Activated T-cell treated with anti-CD3 and anti-CD28 coated beads, Interleukin-2, amount 50 U/mL, for 1 hour (primary cell): Measurements from ENCODE around the gene SPDYE17.
"Not testable (repeated sequence)": the region's sequence is repeated elsewhere in the genome, so short reads cannot be mapped to it uniquely, and the experiment has no call there.

ENCODE experiments used
- DNase-seq: peaks from one replicate; pipeline ENCODE4 v3.0.0-alpha.2; 2020

Gene SPDYE17, protein sequence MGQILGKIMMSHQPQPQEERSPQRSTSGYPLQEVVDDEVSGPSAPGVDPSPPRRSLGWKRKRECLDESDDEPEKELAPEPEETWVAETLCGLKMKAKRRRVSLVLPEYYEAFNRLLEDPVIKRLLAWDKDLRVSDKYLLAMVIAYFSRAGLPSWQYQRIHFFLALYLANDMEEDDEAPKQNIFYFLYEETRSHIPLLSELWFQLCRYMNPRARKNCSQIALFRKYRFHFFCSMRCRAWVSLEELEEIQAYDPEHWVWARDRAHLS

DNA sequence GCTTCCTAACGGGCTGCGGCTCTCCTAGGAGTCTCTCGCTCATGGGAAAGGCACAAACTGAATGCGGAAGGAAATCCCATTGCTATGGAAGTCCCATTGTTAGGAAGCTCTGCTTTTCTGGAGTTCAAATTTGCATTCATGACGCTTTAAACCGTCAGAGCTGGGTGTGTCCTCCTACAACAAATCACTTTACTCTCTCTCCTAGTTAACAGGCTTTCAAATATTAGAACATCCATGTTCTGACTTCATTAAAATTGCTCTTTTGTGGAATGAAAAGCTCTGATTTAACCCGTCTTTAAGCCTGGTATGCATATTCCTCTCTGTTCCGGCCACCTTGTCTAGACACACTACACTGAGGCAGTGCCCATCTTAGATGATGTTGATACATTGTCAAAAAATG is at the start of gene SPDYE17:
Gene SPDYE17, minus strand, starts transcription at position 101 of the 400 bp plus-strand sequence. CDS start 1,791 bp downstream, outside the sequence.
- DNase-seq: not testable (repeated sequence)

DNA sequence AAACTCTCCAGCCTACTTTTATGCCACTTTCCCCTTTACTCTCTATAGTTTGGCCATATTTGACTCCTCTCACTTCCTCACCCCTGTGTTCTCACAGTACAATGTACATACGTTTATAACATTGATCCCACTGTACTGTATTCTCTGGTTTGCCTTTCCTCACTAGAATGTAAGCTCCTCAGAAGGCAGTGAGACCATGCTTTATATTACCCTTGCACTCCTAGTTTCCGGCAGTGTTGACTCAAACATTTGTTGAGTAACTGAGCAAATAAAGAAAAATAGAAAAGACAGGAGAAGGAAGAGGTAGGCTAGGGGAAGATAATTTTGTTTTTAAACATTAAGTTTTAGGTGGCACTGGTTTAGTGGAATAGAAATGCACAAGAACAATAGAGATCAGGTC is 48.1 kb upstream of the SPDYE17 start:
- DNase-seq: not testable (repeated sequence)

DNA sequence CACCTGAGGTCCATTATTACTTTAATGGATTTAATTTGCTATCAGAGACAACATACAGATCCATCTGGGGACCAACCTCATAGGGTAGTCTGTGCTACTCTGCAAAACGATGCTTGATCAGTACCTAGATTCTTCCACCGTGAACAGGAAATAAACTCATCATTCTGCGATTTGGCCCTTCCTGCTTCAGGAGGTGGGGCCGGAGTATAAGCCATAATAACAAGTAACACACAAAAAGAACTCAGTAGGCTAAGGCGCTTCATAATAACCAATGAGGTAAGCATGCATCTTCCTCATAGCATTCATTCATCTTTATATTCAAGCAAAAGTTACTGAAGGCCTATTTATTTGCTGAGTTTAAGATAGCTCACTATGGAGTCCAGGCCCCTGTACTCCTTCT is 47.5 kb upstream of the SPDYE17 start:
- DNase-seq: not testable (repeated sequence)

DNA sequence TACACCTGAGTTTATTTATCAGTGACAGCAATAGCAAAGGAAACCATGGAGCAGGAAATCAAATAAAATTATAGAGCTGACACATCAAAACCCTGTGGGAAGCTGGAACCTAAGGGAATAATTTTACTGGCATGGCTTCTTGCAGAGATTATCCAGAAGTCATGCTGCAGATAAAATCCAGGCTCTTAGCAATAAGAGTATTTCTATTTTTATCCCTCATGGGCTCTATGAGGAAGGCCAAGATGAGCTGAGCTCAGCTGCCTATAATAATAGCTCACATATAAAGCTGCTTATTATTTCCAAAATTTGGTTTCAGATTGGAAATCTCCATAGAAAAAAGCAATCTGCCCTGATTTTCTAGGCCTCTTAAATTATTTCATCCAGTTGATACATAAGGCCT is 47.0 kb upstream of the SPDYE17 start:
- DNase-seq: not testable (repeated sequence)

DNA sequence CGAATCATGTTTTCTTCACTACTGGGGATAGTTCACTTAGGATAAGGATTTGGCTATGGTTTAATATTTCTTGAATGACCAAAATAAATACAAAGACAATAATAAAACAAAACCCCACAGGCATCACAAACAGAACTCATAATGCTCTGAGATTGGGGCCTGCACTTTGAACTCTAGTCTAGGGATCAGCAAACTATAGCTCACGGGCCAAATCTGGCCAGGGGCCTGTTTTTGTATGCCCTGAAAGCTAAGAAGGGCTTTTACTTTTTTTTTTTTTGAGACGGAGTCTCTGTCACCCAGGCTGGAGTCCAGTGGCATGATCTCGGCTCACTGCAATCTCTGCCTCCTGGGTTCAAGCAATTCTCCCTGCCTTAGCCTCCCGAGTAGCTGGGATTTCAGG is 44.9 kb upstream of the SPDYE17 start:
- DNase-seq: not testable (repeated sequence)

DNA sequence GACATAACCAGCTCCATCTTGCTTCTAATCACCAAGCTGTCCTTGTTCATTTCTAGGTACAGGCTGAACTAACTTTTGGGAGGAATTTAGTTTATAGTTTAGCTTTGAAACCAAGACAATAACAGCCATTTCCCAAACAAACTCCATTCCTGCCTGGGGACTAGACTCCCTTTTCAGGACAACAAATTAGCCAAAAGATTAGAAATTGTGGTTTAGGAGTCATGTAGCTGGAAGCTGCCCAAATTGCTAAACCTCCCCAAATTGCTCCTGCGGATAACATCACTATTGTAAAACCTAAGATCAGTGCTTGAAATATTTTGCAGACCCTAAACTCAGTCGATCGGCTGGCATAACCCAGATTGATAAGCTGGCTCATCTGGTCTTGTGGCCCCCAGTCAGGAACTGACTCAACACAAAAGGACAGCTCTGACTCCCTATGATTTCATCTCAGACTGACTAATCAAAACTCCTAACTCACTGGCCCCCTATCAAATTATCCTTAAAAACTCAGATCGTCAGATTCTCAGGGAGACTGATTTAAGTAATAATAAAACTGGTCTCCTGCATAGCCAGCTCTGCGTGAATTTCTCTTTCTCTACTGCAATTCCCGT is 42.7 kb upstream of the SPDYE17 start:
- DNase-seq: not testable (repeated sequence)

DNA sequence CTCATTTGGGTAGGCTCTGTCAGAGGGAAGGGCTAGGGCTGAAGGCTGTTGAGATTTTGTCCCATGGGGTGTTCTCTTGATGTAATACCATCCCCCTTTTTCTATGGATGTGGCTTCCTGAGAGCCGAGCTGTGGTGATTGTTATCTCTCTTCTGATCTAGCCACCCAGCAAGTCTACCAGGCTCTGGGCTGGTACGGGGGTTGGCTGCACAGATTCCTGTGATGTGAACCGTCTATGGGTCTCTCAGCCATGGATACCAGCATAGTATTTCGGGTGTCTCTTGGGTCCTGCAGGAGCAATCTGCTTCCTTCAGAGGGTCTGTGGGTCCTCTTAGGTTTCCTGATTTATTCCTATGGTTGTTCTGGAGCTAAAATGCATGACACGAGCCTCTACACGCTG is 38.9 kb upstream of the SPDYE17 start:
- not testable (repeated sequence) for DNase-seq

DNA sequence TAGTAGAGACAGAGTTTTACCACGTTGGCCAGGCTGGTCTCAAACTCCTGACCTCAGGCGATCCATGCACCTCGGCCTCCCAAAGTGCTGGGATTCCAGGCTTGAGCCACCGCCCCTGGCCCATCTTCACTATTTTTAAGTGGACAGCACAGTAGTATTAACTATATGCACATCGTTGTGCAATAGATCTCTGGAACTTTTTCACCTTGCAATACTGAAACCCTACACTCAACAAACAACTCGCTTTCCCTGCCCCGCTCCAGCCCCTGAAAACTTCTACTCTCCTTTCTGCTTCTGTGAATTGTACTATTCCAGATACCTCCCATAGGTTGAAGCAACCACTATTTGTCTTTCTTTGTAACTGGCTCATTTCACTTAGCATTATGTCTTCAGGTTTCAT is 33.7 kb upstream of the SPDYE17 start:
- not testable (repeated sequence) for DNase-seq

DNA sequence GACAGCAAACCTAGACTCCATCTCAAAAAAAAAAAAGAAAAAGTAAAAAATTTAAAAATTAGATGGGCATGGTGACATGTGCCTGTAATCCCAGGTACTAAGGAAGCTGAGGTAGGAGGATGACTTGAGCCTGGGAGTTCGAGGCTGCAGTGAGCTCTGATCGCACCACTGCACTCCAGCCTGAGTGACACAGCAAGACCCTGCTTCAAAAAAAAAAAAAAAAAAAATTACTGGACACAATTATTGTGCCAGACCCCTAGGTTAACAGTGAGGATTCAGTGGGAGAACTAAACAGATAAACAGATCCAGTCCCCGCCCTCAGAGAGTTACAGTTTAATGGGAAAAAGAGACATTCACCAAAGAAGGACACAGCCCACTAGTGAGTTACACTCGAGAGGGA is 31.6 kb upstream of the SPDYE17 start:
- not testable (repeated sequence) for DNase-seq

DNA sequence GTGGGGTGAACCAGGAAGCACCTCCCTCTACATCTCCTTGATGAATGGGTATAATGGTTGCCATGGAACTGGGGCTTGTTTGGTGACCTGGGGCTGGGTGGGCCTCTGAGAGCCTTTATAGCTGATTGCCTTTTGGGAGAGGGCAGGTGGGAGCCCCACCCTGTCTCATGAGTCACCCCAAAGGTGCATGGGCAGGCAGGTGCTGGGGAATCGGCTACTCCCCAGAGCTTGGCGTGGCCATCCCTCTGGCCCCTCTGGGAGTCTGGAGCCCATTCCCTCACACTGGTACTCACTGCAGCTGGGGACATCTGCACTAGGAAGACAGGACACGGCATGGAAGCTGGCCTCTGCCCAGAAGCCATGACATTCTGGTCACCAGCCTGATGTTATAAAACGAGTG is 30.4 kb upstream of the SPDYE17 start, which contains the start of gene SPDYE18:
Gene SPDYE18, minus strand, starts transcription at position 2 of the 400 bp plus-strand sequence. CDS start 2,046 bp downstream, outside the sequence.
- not testable (repeated sequence) for DNase-seq

DNA sequence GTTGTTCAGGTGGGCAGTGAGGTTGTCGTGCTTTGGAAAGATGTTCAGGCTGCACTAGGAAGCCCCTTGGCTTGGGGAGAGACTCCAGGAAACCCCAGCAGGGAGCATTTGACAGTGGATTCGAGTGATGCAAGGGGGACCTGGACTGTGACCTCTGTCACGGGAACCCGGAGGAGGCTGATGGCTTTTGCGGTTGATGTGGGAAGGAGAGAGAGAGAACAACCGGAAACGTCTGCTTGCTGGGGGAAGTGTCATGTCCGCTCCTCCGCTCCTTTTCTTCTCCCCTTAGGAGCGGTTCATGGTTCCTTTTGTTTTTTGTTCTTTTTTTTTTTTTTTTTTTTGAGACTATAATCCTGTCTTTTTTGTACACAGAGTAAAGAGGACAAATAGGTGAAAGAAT is 5.8 kb downstream of the SPDYE17 start:
- DNase-seq: not testable (repeated sequence)

DNA sequence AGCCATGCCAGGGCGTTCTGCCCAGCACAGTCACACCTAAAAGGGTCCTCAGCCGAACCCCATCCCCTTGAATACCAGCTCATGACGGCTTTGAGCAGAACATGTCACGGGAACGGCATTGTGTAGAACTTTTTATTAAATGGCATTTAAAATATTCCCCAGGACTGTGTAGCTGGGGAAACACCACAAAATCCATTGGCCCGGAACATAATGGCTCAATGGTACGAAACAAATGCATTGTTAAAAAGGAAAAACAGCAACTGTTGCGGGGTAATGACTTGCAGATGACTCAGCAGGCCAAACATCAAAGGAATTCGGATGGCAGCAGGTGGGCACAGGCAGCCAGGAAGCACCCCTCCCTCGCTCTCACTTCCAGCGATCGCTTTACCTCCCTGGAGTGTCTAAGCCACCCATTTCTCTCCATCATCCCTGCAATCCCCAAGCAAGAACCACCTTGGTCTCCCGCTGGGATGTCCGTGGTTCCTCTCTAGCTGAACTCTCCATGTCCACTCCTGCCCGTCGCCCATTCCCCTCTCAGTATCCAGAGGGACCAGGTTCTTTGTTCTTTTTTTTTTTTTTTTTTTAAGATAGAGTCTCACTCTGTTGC is 22.0 kb downstream of the SPDYE17 start:
- not testable (repeated sequence) for DNase-seq

DNA sequence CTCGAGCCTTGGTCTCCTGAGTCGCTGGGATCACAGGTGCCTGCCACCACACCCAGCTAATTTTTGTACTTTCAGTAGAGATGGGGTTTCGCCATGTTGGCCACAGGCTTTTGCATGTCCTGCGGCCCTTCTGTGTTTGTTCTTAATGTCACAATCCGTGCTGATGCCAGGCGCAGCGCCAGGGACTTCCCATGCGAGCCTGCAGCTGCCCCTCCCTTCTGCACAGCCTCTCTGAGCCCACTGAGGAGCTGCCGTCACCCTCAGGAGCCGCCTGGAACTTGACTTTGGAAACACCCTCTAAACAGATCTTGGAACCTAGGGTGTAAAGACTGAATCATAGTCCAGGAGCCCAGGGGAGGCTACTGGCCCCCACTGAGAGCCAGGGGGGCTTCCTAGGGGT is 24.2 kb downstream of the SPDYE17 start:
- DNase-seq: not testable (repeated sequence)

DNA sequence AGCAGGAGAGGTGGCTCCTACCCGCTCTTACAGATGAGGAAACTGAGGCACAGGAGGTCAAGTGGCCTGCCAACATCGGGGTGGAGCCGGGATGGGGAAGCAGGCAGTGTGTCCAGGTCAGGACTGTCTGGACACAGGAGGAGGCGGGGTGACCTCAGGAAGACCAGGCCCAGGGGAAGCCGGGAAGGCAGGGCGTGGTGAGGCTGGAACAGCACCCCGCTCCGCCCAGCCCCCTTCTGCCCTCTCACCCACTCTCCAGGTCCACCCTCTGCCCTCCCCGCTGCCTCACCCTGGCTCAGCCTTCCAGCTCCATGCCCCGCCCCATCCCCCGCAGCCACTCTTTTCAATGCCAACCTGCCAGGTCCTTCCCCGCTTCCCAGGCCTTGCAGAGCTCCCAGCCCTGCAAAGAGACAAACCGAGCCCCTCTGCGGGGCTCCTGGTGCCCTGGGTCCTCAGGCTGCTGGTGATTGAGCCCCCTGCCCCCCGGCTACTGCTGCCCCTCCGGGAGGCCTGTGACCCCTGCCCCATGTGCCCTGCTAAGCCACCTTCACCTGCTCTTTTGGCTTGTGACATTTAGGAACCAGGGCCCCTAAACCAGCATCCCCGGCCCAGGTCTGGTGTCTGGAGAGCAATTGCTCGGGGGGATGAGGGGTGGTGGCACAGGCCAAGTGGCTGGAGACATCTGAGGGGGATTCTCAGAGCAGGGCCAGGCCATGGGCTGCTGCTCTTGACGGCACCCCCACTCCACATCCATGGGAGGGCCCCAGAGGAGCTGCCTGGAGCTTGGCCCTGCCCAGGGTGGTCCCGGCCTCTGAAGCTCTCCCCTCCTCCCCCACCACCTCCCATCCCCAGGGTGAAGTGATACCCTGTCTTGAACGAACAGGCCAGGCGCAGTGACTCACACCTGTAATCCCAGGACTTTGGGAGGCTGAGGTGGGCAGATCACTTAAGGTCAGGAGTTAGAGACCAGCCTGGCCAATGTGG is 25.7 kb downstream of the SPDYE17 start:
- DNase-seq: not testable (repeated sequence)

DNA sequence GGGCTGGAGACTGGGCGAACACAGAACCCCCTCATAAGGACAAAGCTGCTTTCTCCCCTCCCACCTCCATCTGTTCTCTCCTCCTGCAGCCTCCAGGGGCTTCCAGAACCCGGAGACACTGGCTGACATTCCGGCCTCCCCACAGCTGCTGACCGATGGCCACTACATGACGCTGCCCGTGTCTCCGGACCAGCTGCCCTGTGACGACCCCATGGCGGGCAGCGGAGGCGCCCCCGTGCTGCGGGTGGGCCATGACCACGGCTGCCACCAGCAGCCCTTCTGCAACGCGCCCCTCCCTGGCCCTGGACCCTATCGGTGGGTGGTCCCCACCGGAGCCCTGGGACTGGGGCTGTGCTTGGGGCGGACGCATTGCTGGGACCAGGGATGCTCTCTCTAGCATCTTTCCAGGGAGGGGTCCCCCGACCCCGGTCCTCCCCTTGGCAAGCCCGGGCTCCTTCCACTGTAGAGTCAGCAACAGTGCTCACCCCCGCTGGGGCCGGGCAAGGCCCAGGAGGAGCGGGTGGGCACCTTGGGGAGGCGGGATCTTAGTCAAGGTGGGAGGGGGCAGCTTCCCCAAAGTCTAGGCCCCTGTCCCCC is 26.6 kb downstream of the SPDYE17 start:
- DNase-seq: not testable (repeated sequence)

DNA sequence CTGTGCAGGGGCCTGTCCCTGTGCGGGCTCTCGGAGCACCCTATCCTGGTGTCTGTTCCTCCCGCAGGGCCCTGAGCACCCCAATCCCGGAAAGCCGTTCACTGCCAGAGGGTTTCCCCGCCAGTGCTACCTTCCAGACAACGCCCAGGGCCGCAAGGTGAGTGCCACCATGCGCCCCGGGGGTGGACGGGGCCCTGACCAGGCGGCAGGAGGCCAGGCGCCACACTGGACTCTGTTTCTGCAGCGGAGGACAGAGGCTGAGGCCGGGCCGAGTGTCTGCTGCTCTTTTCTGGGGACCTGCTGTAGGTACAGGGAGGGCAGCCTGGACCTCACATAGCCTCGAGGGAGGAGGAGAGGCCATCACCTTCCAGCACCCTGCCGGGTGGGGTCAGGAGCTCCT is 28.0 kb downstream of the SPDYE17 start:
- not testable (repeated sequence) for DNase-seq

DNA sequence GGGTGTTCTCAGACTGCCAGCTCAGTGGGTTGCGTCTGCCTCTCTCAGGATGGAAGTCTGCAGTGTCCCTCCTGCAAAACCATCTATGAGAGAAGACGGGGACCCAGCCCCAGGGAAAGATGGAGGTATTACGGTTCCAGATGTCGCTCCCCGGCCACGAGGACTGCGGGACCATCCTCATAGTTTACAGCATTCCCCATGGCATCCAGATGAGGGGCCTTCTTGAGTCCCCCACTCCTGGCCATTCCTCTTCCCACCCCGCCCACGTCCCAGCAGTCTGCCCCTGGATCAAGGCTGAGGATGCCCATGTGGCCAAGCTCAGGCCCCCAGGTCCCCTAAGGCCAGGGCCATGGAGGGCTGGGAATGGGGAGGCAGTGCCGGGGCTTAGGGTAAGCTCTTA is 28.9 kb downstream of the SPDYE17 start:
- DNase-seq: not testable (repeated sequence)

DNA sequence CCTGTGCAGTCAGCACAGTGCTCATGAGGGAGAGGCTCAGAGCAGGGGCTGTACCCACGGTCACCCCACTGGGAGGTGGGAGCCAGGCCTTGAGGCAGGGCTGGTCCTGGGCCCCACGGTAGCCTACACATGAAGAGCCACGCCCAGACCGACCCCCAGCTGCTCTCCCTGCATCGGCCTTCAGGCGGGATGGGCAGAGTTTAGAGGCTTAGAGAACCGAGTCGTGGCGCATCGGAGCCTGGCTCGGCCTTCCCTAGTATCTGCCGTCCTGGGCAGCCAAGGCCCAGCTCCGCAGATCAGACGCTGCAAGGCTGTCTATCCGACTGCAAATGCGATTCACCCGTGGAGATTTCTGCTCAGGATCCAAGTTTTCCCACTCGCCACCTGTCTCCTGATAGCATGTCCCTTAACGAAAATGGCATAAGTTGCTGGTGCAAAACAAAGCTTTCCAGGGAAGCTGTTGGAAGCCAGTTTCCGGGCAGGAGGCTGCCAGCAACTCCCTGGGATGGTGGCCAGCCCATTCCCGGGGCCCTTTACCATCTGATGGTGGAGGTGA is 29.4 kb downstream of the SPDYE17 start:
- not testable (repeated sequence) for DNase-seq

DNA sequence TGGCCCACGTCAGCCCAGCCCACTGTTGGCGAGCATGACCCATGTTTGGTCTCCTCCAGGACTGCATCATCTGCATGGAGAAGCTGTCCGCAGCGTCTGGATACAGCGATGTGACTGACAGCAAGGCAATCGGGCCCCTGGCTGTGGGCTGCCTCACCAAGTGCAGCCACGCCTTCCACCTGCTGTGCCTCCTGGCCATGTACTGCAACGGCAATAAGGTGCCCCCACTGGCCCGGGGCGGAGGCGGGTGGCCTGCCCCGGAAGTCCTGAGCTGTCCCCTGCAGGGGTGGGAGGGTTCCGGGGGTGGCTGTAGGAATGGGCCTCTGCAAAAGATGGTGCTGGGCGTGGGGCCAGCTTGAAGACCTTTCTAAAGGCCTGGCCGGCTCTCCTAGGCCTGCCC is 30.1 kb downstream of the SPDYE17 start:
- not testable (repeated sequence) for DNase-seq

DNA sequence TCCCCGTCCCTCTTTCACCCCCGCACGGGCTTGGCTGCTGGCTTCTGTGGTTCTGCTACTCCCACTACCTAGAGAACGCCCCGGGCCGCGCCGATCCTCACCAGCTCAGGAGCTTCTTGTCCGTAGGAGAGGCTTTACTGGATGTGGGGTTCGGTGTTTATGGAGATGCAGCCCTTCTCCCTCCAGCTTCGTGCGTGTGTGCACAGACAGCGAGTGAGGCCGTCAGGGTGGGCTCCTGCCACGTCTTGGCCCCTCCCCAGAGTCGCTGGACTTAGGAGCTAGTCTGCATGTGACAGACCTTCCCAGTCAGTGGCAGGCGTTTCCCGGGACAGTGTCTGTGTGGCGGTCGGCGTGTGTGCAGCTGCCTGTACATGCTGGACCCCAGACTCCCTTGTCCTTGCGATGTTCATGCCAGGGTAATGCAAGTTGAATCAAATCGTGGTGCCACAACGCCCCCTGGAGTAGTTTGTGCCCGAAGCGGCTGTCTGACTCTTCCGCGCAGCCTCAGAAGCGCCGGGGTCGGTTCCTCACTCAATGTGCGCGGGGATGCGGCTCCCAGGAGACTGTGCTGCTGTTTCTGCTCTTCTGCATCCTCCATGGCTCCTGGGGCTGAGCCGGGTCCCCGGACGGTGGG is 32.6 kb downstream of the SPDYE17 start:
- DNase-seq: not testable (repeated sequence)

DNA sequence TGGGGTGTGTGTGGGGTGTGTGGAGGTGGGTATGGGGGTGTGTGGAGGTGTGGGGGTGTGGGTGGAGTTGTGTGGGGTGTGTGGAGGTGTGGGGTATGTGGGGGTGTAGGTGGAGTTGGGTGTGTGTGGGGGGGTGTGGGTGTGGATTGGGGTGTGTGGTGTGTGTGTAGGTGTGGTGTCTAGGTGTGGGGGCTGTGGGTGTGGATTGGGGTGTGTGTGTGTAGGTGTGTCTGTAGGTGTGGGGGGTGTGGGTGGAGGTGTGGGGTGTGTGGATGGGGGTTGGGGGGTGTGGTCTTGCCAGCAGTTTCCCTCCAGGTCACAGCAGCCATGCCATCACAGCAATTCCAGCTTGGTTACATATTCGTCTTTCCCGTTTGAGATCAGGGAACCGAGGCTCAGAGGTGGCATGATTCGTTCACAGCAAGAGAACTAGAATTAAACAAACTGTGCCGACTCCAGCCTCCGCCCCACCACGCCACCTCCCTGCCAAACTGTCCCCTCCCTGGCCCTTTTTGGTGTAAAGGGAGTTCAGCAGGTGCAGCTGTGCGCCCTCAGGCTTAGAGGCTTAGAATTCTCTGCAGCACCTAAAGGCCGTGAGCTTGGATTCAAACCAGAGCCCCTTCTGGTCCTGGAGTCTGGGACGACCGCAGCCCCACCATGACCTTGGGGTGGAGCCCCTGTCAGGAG is 33.3 kb downstream of the SPDYE17 start:
- not testable (repeated sequence) for DNase-seq
